Thymus (tissue), 11 donors: ENCODE results near the gene ENTHD1. TPM values are rescaled to one million over a fixed set of nuclear protein-coding genes. Genes with fewer than 3 reads are reported as not detected.

Source experiments
- DNase-seq, 9 donors: peaks; one replicate each; pipeline ENCODE4 v3.0.0-alpha.2; 2013; ENCODE audit warnings: low spot score in 9 of 9, low read depth in 6 of 9, missing footprints in 1 of 9
- H3K27ac ChIP-seq, 2 donors: one replicate each; pipeline ENCODE4 v1.5.1; 2013; ENCODE audit warnings: control low read depth in 1 of 2, low read depth in 1 of 2, low read length in 1 of 2, mild to moderate bottlenecking in 1 of 2, moderate library complexity in 1 of 2
- H3K27me3 ChIP-seq, 2 donors: one replicate each; pipeline ENCODE4 v1.5.1; 2013; ENCODE audit warnings: low read length in 1 of 2; ENCODE audit not compliant: control insufficient read depth in 2 of 2, insufficient read depth in 1 of 2
- H3K36me3 ChIP-seq, 2 donors: one replicate each; pipeline ENCODE4 v1.5.1; 2013; ENCODE audit warnings: low read length in 1 of 2, mild to moderate bottlenecking in 1 of 2, moderate library complexity in 1 of 2; ENCODE audit not compliant: control insufficient read depth in 2 of 2, insufficient read depth in 2 of 2
- H3K4me1 ChIP-seq, 2 donors: one replicate each; pipeline ENCODE4 v1.5.1; 2013; ENCODE audit warnings: low read length in 2 of 2; ENCODE audit not compliant: control insufficient read depth in 2 of 2, insufficient read depth in 2 of 2
- H3K4me3 ChIP-seq, 2 donors: one replicate each; pipeline ENCODE4 v1.5.1; 2013; ENCODE audit warnings: low read length in 2 of 2, control low read depth in 1 of 2, mild to moderate bottlenecking in 1 of 2
- H3K9me3 ChIP-seq, 2 donors: one replicate each; pipeline ENCODE4 v1.5.1; 2013; ENCODE audit warnings: low read length in 1 of 2, mild to moderate bottlenecking in 1 of 2; ENCODE audit not compliant: control insufficient read depth in 2 of 2, insufficient read depth in 1 of 2
- WGBS: extraction: QIAGEN DNeasy Blood & Tissue Kit; methylation state at CpG from one replicate; pipeline ENCODE4 v1.1.7; 2013; 5-methylcytosine and 5-hydroxymethylcytosine counted together
- polyA plus RNA-seq: library from polyadenylated mRNA; stranded (reverse); fragments of 200-250 nt; gene quantifications from one replicate; pipeline ENCODE4 v1.2.3, GENCODE V29; 2013
- total RNA-seq: library from RNA; stranded (reverse); fragments of 120-200 nt; gene quantifications from one replicate; pipeline ENCODE4 v1.2.4, GENCODE V29; 2013
- donor health status: healthy.

The ENTHD1 gene
- total and polyA plus RNA-seq, 2 donors, result 0.85 to 1.2 TPM

GRCh38 chr22:39776295-39777009 lies 117.1 kb downstream of the ENTHD1 start:
- Histone ChIP-seq H3K27me3 (no peaks in the 10 kb centered on the region), H3K36me3 (no peaks in the 10 kb centered on the region), H3K9me3 (no peaks in the 10 kb centered on the region), H3K27ac (no peak overlapping the region), H3K4me3 (no peak overlapping the region), H3K4me1 (peaks cover 8 to 20% of the 10 kb centered on the region in 2 donors)
- DNase-seq, result no peak
- 40% methylated on average over 2 of the region's 2 CpGs for WGBS

- H3K27me3 ChIP-seq, result no peaks in the 10 kb centered on the region
- no peaks in the 10 kb centered on the region for H3K36me3 ChIP-seq
- H3K9me3 ChIP-seq, result peaks cover 0 to 1% of the 10 kb centered on the region in 2 donors
- H3K4me3 ChIP-seq, result no peak overlapping the region
- peak in 7 of 9 donors; percentile 15 to 67 (median 39) for DNase-seq
- peak overlapping the region in 1 of 2 donors; percentile 18 for H3K27ac ChIP-seq
- 3% methylated on average over 4 of the region's 4 CpGs for WGBS
- H3K4me1 ChIP-seq, result peaks cover 8 to 20% of the 10 kb centered on the region in 2 donors
These were observed 119.5 kb downstream of the ENTHD1 start for GRCh38 chr22:39773976-39774539.

GRCh38 chr22:39773503-39773902 lies 120.1 kb downstream of the ENTHD1 start:
- Histone ChIP-seq H3K4me1 (peaks cover 8 to 20% of the 10 kb centered on the region in 2 donors), H3K27me3 (no peaks in the 10 kb centered on the region), H3K27ac (no peak overlapping the region), H3K9me3 (peaks cover 0 to 1% of the 10 kb centered on the region in 2 donors), H3K36me3 (no peaks in the 10 kb centered on the region), H3K4me3 (no peak overlapping the region)
- DNase-seq, result no peak

GRCh38 chr22:39771486-39771885 lies 122.1 kb downstream of the ENTHD1 start:
- Histone ChIP-seq H3K4me1 (peaks cover 8 to 20% of the 10 kb centered on the region in 2 donors), H3K4me3 (no peak overlapping the region), H3K27me3 (no peaks in the 10 kb centered on the region), H3K27ac (no peak overlapping the region), H3K36me3 (no peaks in the 10 kb centered on the region), H3K9me3 (peaks cover 0 to 1% of the 10 kb centered on the region in 2 donors)
- WGBS, result 99% methylated on average over 2 of the region's 2 CpGs
- DNase-seq, result no peak

GRCh38 chr22:39765661-39766060 lies 127.9 kb downstream of the ENTHD1 start:
- Histone ChIP-seq H3K4me3 (no peak overlapping the region), H3K9me3 (no peaks in the 10 kb centered on the region), H3K27ac (no peak overlapping the region), H3K4me1 (no peaks in the 10 kb centered on the region), H3K27me3 (no peaks in the 10 kb centered on the region), H3K36me3 (no peaks in the 10 kb centered on the region)
- DNase-seq, result no peak
- WGBS, result 93% methylated on average over 2 of the region's 2 CpGs

GRCh38 chr22:39765046-39765445 lies 128.5 kb downstream of the ENTHD1 start:
- WGBS, result 91% methylated on average over 3 of the region's 3 CpGs
- Histone ChIP-seq H3K27me3 (no peaks in the 10 kb centered on the region), H3K4me1 (no peaks in the 10 kb centered on the region), H3K36me3 (no peaks in the 10 kb centered on the region), H3K9me3 (no peaks in the 10 kb centered on the region), H3K27ac (no peak overlapping the region), H3K4me3 (no peak overlapping the region)
- DNase-seq, result no peak

- Histone ChIP-seq H3K4me1 (no peaks in the 10 kb centered on the region), H3K27ac (no peak overlapping the region), H3K27me3 (no peaks in the 10 kb centered on the region), H3K4me3 (no peak overlapping the region), H3K36me3 (no peaks in the 10 kb centered on the region), H3K9me3 (no peaks in the 10 kb centered on the region)
- no peak for DNase-seq
- WGBS, result 94% methylated on average over 4 of the region's 4 CpGs
These were observed 130.3 kb downstream of the ENTHD1 start for GRCh38 chr22:39763276-39763675.

GRCh38 chr22:39750759-39751158 lies 142.8 kb downstream of the ENTHD1 start:
- H3K27ac ChIP-seq, result no peak overlapping the region

GRCh38 chr22:39748877-39749276 lies 144.7 kb downstream of the ENTHD1 start:
- no peak for DNase-seq
- no peaks in the 10 kb centered on the region for H3K27me3 ChIP-seq
- 93% methylated on average over 3 of the region's 3 CpGs for WGBS

More at GRCh38 chr22:39750759-39751158, 142.8 kb downstream of the ENTHD1 start:
- 93% methylated on average over 2 of the region's 2 CpGs for WGBS
- no peaks in the 10 kb centered on the region for H3K27me3 ChIP-seq
- H3K4me1 ChIP-seq, result peaks cover 0 to 6% of the 10 kb centered on the region in 2 donors
- H3K4me3 ChIP-seq, result no peak overlapping the region
- no peak for DNase-seq
- H3K9me3 ChIP-seq, result peaks cover 0 to 4% of the 10 kb centered on the region in 2 donors
- no peaks in the 10 kb centered on the region for H3K36me3 ChIP-seq

More at GRCh38 chr22:39748877-39749276, 144.7 kb downstream of the ENTHD1 start:
- Histone ChIP-seq H3K4me1 (peaks cover 0 to 6% of the 10 kb centered on the region in 2 donors), H3K27ac (no peak overlapping the region), H3K4me3 (no peak overlapping the region), H3K9me3 (peaks cover 0 to 4% of the 10 kb centered on the region in 2 donors), H3K36me3 (no peaks in the 10 kb centered on the region)
